ENCODE results near the gene MSH4.
"Not testable (repeated sequence)": the region's sequence is repeated elsewhere in the genome, so short reads cannot be mapped to it uniquely, and the experiment has no call there.

The MSH4 gene

GRCh38 chr1:75796376-75797272 is at the start of gene MSH4:
MSH4 (plus strand) TSS chr1:75796882; CDS start chr1:75796986, 104 bp downstream.
- H3K27ac Mint-ChIP-seq: peak within 1 kb of the TSS; percentile 36
- no peak within 1 kb of the TSS for H3K4me3 Mint-ChIP-seq
- ATAC-seq (ENCODE audit: low read depth) (no peak), DNase-seq (ENCODE audit: low spot score in 2 of 2) (no peak)
- H3K27me3 Mint-ChIP-seq: no peaks in the 10 kb centered on the region
- peaks cover 11% of the 10 kb centered on the region for H3K4me1 Mint-ChIP-seq
- H3K9me3 Mint-ChIP-seq: no peaks in the 10 kb centered on the region
- H3K36me3 Mint-ChIP-seq: peaks cover 28% of the 10 kb centered on the region

GRCh38 chr1:75757210-75757609 is 39.5 kb upstream of the MSH4 start:
- not testable (repeated sequence) for ATAC-seq (ENCODE audit: low read depth); H3K4me3 Mint-ChIP-seq; H3K4me1 Mint-ChIP-seq; DNase-seq (ENCODE audit: low spot score in 2 of 2); H3K9me3 Mint-ChIP-seq; H3K27me3 Mint-ChIP-seq
- peaks cover 31% of the 10 kb centered on the region for H3K36me3 Mint-ChIP-seq
- peak overlapping the region; percentile 39 for H3K27ac Mint-ChIP-seq

GRCh38 chr1:75758543-75758942 is 38.1 kb upstream of the MSH4 start:
- H3K27ac Mint-ChIP-seq; ATAC-seq (ENCODE audit: low read depth); H3K9me3 Mint-ChIP-seq; H3K4me1 Mint-ChIP-seq; H3K27me3 Mint-ChIP-seq; H3K4me3 Mint-ChIP-seq; DNase-seq (ENCODE audit: low spot score in 2 of 2): not testable (repeated sequence)
- peaks cover 26% of the 10 kb centered on the region for H3K36me3 Mint-ChIP-seq

- no peak for ATAC-seq (ENCODE audit: low read depth)
- Mint-ChIP-seq H3K9me3 (no peaks in the 10 kb centered on the region), H3K36me3 (peaks cover 5% of the 10 kb centered on the region), H3K4me1 (peaks cover 2% of the 10 kb centered on the region), H3K4me3 (no peak overlapping the region), H3K27ac (peak overlapping the region; percentile 38), H3K27me3 (no peaks in the 10 kb centered on the region)
- DNase-seq (ENCODE audit: low spot score in 2 of 2): no peak
Observed at GRCh38 chr1:75764057-75764655, 32.5 kb upstream of the MSH4 start.

- H3K27me3 Mint-ChIP-seq: no peaks in the 10 kb centered on the region
- no peak overlapping the region for H3K4me3 Mint-ChIP-seq
- ATAC-seq (ENCODE audit: low read depth) (no peak), DNase-seq (ENCODE audit: low spot score in 2 of 2) (no peak)
- H3K4me1 Mint-ChIP-seq: peaks cover 2% of the 10 kb centered on the region
- peaks cover 5% of the 10 kb centered on the region for H3K36me3 Mint-ChIP-seq
- H3K27ac Mint-ChIP-seq: no peak overlapping the region
- H3K9me3 Mint-ChIP-seq: no peaks in the 10 kb centered on the region
Observed at GRCh38 chr1:75765697-75766355, 30.9 kb upstream of the MSH4 start.

- DNase-seq (ENCODE audit: low spot score in 2 of 2): no peak
- H3K9me3 Mint-ChIP-seq: no peaks in the 10 kb centered on the region
- no peaks in the 10 kb centered on the region for H3K27me3 Mint-ChIP-seq
- peaks cover 5% of the 10 kb centered on the region for H3K36me3 Mint-ChIP-seq
- no peak overlapping the region for H3K4me3 Mint-ChIP-seq
- peak overlapping the region; percentile 41 for H3K27ac Mint-ChIP-seq
- peaks cover 2% of the 10 kb centered on the region for H3K4me1 Mint-ChIP-seq
- ATAC-seq (ENCODE audit: low read depth): no peak
Observed at GRCh38 chr1:75768016-75768415, 28.7 kb upstream of the MSH4 start.

GRCh38 chr1:75770761-75771160 is 25.9 kb upstream of the MSH4 start:
- H3K27me3 Mint-ChIP-seq: no peaks in the 10 kb centered on the region
- ATAC-seq (ENCODE audit: low read depth): no peak
- no peak for DNase-seq (ENCODE audit: low spot score in 2 of 2)
- H3K36me3 Mint-ChIP-seq: peaks cover 11% of the 10 kb centered on the region
- no peak overlapping the region for H3K4me3 Mint-ChIP-seq
- H3K27ac Mint-ChIP-seq: no peak overlapping the region
- no peaks in the 10 kb centered on the region for H3K9me3 Mint-ChIP-seq
- peaks cover 3% of the 10 kb centered on the region for H3K4me1 Mint-ChIP-seq

- H3K4me3 Mint-ChIP-seq: no peak overlapping the region
- DNase-seq (ENCODE audit: low spot score in 2 of 2) (no peak), ATAC-seq (ENCODE audit: low read depth) (no peak)
- H3K36me3 Mint-ChIP-seq: peaks cover 14% of the 10 kb centered on the region
- H3K9me3 Mint-ChIP-seq: no peaks in the 10 kb centered on the region
- no peaks in the 10 kb centered on the region for H3K27me3 Mint-ChIP-seq
- peaks cover 3% of the 10 kb centered on the region for H3K4me1 Mint-ChIP-seq
- H3K27ac Mint-ChIP-seq: no peak overlapping the region
Observed at GRCh38 chr1:75771978-75772377, 24.7 kb upstream of the MSH4 start.

GRCh38 chr1:75777812-75778211 is 18.9 kb upstream of the MSH4 start:
- peaks cover 30% of the 10 kb centered on the region for H3K36me3 Mint-ChIP-seq
- not testable (repeated sequence) for H3K9me3 Mint-ChIP-seq; ATAC-seq (ENCODE audit: low read depth); H3K27ac Mint-ChIP-seq; DNase-seq (ENCODE audit: low spot score in 2 of 2); H3K4me3 Mint-ChIP-seq; H3K27me3 Mint-ChIP-seq
- peaks cover 14% of the 10 kb centered on the region for H3K4me1 Mint-ChIP-seq

- H3K9me3 Mint-ChIP-seq; H3K27ac Mint-ChIP-seq; ATAC-seq (ENCODE audit: low read depth); H3K4me3 Mint-ChIP-seq; DNase-seq (ENCODE audit: low spot score in 2 of 2); H3K27me3 Mint-ChIP-seq: not testable (repeated sequence)
- Mint-ChIP-seq H3K4me1 (peaks cover 16% of the 10 kb centered on the region), H3K36me3 (peaks cover 30% of the 10 kb centered on the region)
Observed at GRCh38 chr1:75778694-75779093, 18.0 kb upstream of the MSH4 start.

GRCh38 chr1:75780183-75780582 is 16.5 kb upstream of the MSH4 start:
- not testable (repeated sequence) for H3K9me3 Mint-ChIP-seq; H3K4me3 Mint-ChIP-seq; H3K27me3 Mint-ChIP-seq; DNase-seq (ENCODE audit: low spot score in 2 of 2); ATAC-seq (ENCODE audit: low read depth)
- peak overlapping the region; percentile 35 for H3K27ac Mint-ChIP-seq
- H3K36me3 Mint-ChIP-seq: peaks cover 24% of the 10 kb centered on the region
- peaks cover 15% of the 10 kb centered on the region for H3K4me1 Mint-ChIP-seq

GRCh38 chr1:75783920-75784319 is 12.8 kb upstream of the MSH4 start:
- H3K4me1 Mint-ChIP-seq: peaks cover 27% of the 10 kb centered on the region
- peaks cover 15% of the 10 kb centered on the region for H3K36me3 Mint-ChIP-seq
- not testable (repeated sequence) for DNase-seq (ENCODE audit: low spot score in 2 of 2); H3K9me3 Mint-ChIP-seq; H3K27me3 Mint-ChIP-seq; ATAC-seq (ENCODE audit: low read depth)
- H3K4me3 Mint-ChIP-seq: peak overlapping the region; percentile 64
- H3K27ac Mint-ChIP-seq: peak overlapping the region; percentile 94

- no peak for ATAC-seq (ENCODE audit: low read depth)
- H3K4me3 Mint-ChIP-seq: peak overlapping the region; percentile 99
- H3K9me3 Mint-ChIP-seq: no peaks in the 10 kb centered on the region
- H3K4me1 Mint-ChIP-seq: peaks cover 34% of the 10 kb centered on the region
- H3K36me3 Mint-ChIP-seq: peaks cover 10% of the 10 kb centered on the region
- no peaks in the 10 kb centered on the region for H3K27me3 Mint-ChIP-seq
- peak in 1 of 2 donors; percentile 15 for DNase-seq (ENCODE audit: low spot score in 2 of 2)
- H3K27ac Mint-ChIP-seq: peak overlapping the region; percentile 94
Observed at GRCh38 chr1:75785320-75785982, 11.2 kb upstream of the MSH4 start.
